ENCODE measurements around the gene CSNK1G3.

The CSNK1G3 gene

DNA sequence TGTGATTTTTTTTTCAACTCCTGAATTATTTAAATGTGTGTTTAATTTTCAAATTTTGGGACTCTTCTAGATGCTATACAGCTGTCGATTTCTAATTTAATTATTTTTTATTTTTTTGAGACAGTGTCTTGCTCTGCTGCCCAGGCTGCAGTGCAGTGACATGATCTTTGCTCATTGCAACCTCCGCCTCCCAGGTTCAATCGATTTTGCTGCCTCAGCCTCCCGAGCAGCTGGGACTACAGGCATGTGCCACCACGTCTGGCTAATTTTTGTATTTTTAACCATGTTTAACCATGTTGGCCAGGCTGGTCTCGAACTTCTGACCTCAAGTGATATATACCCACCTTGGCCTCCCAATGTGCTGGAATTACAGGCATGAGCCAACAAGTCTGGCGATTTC lies 28.6 kb downstream of the CSNK1G3 start:
- no peak for DNase-seq (ENCODE audit: low read depth)
- TF ChIP-seq CTCF (conservative IDR thresholded peaks at IDR 0.05; ENCODE audit: low read depth, low read length) = no peak
- no peak overlapping the region for H3K4me3 ChIP-seq (ENCODE audit: low read depth, low read length)

DNA sequence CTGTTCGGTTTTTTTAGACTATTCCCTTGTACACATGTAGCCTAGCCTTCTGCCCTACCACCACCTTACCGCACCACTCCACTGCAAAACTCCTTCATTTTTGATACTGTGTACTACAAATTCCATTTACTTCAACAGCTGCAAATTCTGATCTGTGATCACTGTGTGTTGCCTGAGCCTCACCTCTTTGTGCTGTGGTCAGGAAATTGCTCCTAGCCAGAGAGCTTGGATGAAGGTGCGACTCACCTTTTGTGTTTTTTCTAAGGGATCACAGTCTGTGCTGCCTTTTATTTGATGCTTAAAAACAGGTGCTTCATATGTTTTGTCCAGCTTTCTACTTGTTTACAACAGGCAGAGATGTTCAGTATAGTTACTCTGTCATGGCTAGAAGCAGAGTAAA lies 31.5 kb downstream of the CSNK1G3 start:
- H3K4me3 ChIP-seq (ENCODE audit: low read depth, low read length) = no peak overlapping the region
- no peak for TF ChIP-seq CTCF (conservative IDR thresholded peaks at IDR 0.05; ENCODE audit: low read depth, low read length)
- DNase-seq (ENCODE audit: low read depth) = no peak

- H3K4me3 ChIP-seq (ENCODE audit: low read depth, low read length) = no peak overlapping the region
- peak; percentile 30 for DNase-seq (ENCODE audit: low read depth)
- peak; percentile 54 for TF ChIP-seq CTCF (conservative IDR thresholded peaks at IDR 0.05; ENCODE audit: low read depth, low read length)
These were observed 33.5 kb downstream of the CSNK1G3 start for GRCh38 chr5:123545506-123545905.

DNA sequence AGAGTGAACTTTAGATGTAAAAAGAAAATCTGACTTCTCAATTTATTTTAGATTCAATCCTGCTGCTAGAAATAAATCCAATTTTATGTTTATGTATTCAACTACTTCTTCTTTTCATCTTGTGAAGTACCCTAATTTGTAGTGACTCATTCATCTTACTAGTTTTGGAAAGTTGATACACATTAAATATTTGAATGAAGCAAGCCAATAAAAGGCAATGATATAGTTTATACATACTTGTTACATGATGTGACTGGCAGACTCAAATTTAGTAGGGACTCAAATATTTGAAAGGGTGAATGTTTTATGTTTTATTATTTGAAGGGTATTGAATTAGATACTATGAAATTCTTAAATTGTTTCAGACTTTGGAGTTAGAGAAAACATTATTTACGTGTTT lies 34.7 kb downstream of the CSNK1G3 start:
- DNase-seq (ENCODE audit: low read depth) = no peak
- TF ChIP-seq CTCF (conservative IDR thresholded peaks at IDR 0.05; ENCODE audit: low read depth, low read length) = no peak
- no peak overlapping the region for H3K4me3 ChIP-seq (ENCODE audit: low read depth, low read length)

- no peak for TF ChIP-seq CTCF (conservative IDR thresholded peaks at IDR 0.05; ENCODE audit: low read depth, low read length)
- no peak for DNase-seq (ENCODE audit: low read depth)
- H3K4me3 ChIP-seq (ENCODE audit: low read depth, low read length) = no peak overlapping the region
These were observed 37.4 kb downstream of the CSNK1G3 start for GRCh38 chr5:123549256-123549904.

- no peak for DNase-seq (ENCODE audit: low read depth)
- TF ChIP-seq CTCF (conservative IDR thresholded peaks at IDR 0.05; ENCODE audit: low read depth, low read length) = peak; percentile 20
- H3K4me3 ChIP-seq (ENCODE audit: low read depth, low read length) = no peak overlapping the region
These were observed 42.6 kb downstream of the CSNK1G3 start for GRCh38 chr5:123554601-123555000.

- peak; percentile 14 for TF ChIP-seq CTCF (conservative IDR thresholded peaks at IDR 0.05; ENCODE audit: low read depth, low read length)
- no peak overlapping the region for H3K4me3 ChIP-seq (ENCODE audit: low read depth, low read length)
- DNase-seq (ENCODE audit: low read depth) = no peak
These were observed 45.9 kb downstream of the CSNK1G3 start for GRCh38 chr5:123557907-123558306.

All from choroid plexus epithelial cell (primary cell).